ENCODE results near the gene SULF2.

DNA sequence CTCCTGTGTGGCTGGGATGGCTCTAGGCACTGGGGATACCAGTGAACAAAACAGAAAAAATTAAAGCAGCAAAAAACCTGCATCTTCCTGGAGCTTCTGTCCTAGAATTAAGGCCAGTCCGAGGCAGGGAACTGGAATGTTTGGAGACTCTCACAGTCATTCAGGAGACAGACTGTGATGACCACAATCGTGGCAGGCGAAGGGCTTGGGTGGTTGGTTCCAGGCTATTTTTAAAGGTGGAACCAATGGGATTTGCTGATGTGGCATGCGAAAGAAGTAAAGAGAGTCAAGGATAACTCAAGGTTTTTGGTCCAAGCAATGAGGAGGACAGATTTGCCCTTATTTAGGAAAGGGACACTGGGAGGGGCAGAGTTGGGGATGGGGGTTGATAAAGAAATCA, 66.9 kb downstream of the SULF2 start:
- TF ChIP-seq GATA2 (IDR thresholded peaks at IDR 0.05; ENCODE audit: low read depth, low read length) (no peak), GATA3 (IDR thresholded peaks at IDR 0.05; ENCODE audit: low read depth, low read length) (no peak)

Measured in SH-SY5Y (cell line).